ENCODE data around the gene PRR20B.
"Not testable (repeated sequence)": the region's sequence is repeated elsewhere in the genome, so short reads cannot be mapped to it uniquely, and the experiment has no call there.

DNA sequence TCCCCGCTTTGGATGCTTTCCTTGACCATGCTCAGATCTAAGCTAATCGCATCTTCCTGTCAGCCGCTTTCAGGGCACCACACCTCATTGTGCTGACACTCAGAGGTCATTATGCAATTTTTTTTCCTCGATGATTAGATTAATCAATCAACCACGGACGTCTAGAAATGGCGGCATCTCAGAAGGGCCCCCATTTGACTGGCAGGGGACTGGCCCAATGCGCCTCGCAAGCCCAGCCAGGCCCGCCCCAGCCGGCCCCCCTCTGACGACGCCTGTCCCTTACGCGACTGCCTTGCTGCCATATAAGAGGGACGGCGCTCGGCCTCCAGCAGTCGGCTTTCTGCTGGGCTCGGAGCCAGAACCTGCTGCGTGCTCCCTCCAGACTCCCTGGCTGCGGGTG is at the start of gene PRR20B:
- TF ChIP-seq, protein P1, sequence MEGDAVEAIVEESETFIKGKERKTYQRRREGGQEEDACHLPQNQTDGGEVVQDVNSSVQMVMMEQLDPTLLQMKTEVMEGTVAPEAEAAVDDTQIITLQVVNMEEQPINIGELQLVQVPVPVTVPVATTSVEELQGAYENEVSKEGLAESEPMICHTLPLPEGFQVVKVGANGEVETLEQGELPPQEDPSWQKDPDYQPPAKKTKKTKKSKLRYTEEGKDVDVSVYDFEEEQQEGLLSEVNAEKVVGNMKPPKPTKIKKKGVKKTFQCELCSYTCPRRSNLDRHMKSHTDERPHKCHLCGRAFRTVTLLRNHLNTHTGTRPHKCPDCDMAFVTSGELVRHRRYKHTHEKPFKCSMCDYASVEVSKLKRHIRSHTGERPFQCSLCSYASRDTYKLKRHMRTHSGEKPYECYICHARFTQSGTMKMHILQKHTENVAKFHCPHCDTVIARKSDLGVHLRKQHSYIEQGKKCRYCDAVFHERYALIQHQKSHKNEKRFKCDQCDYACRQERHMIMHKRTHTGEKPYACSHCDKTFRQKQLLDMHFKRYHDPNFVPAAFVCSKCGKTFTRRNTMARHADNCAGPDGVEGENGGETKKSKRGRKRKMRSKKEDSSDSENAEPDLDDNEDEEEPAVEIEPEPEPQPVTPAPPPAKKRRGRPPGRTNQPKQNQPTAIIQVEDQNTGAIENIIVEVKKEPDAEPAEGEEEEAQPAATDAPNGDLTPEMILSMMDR (conservative IDR thresholded peaks at IDR 0.05), result not testable (repeated sequence)
- TF ChIP-seq ZFX (IDR thresholded peaks at IDR 0.05), result not testable (repeated sequence)
